Progenitor cell of endocrine pancreas (in vitro differentiated cells): Measurements from ENCODE around the gene PHKB. TPM values are rescaled to one million over a fixed set of nuclear protein-coding genes. Genes with fewer than 3 reads are reported as not detected.

Experiments
- DNase-seq: peaks from one replicate; pipeline ENCODE4 v3.0.0; 2021; ENCODE audit warnings: low spot score; ENCODE audit not compliant: unreplicated experiment
- H3K27ac Mint-ChIP-seq: 2 replicates; pipeline ENCODE4 v1.8.0; 2021; ENCODE audit warnings: mild to moderate bottlenecking, moderate library complexity, mixed read lengths
- H3K27me3 Mint-ChIP-seq: 2 replicates; pipeline ENCODE4 v1.8.0; 2021; ENCODE audit warnings: mixed read lengths
- H3K36me3 Mint-ChIP-seq: 2 replicates; pipeline ENCODE4 v1.8.0; 2022; ENCODE audit warnings: mixed read lengths; ENCODE audit not compliant: insufficient read depth
- H3K4me1 Mint-ChIP-seq: 2 replicates; pipeline ENCODE4 v1.8.0; 2021; ENCODE audit warnings: low read depth, mixed read lengths
- H3K4me3 Mint-ChIP-seq: 2 replicates; pipeline ENCODE4 v1.8.0; 2021; ENCODE audit warnings: low read depth, mild to moderate bottlenecking, moderate library complexity, mixed read lengths
- H3K9me3 Mint-ChIP-seq: 2 replicates; pipeline ENCODE4 v1.8.0; 2021; ENCODE audit warnings: low read depth, mixed read lengths
- CTCF ChIP-seq: fragments of 200-600 bp; sonication (generic); IDR thresholded peaks from one replicate; pipeline ENCODE4 v1.5.0; 2021; ENCODE audit warnings: antibody characterized with exemption, mild to moderate bottlenecking; ENCODE audit not compliant: unreplicated experiment
- total RNA-seq: library from RNA; stranded (reverse); gene quantifications from 2 replicates; pipeline ENCODE4 v1.2.1, GENCODE V29; 2021

The PHKB gene
- total RNA-seq, 1 donor from 2014 or later: 94.1 TPM

DNA sequence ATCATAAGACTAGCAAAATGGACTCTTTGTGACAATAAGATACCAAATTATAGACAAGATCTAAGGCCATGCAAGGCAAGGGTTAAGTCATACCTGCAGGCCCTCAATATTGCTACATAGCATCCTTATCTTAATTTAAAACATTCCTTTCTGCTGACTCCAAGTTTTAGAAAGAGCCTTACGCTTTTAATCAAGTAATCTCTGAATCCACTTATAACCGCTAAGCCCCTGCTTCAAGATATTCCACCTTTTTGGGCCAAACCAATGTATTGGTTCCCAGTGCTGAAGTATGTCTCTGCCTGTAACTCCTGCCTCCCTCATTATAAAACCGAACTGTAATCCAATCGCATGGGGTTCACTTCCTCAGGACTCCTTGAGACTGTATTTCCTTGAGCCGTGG lies 255.4 kb downstream of the PHKB start:
- Mint-ChIP-seq H3K36me3 (no peaks in the 10 kb centered on the region), H3K4me1 (peaks cover 9% of the 10 kb centered on the region), H3K27ac (no peak overlapping the region), H3K27me3 (no peaks in the 10 kb centered on the region), H3K9me3 (no peaks in the 10 kb centered on the region), H3K4me3 (no peak overlapping the region)
- TF ChIP-seq CTCF: no peak
- DNase-seq: no peak

- peaks cover 5% of the 10 kb centered on the region for H3K4me1 Mint-ChIP-seq
Measured at GRCh38 chr16:47719713-47720112, 258.6 kb downstream of the PHKB start.

DNA sequence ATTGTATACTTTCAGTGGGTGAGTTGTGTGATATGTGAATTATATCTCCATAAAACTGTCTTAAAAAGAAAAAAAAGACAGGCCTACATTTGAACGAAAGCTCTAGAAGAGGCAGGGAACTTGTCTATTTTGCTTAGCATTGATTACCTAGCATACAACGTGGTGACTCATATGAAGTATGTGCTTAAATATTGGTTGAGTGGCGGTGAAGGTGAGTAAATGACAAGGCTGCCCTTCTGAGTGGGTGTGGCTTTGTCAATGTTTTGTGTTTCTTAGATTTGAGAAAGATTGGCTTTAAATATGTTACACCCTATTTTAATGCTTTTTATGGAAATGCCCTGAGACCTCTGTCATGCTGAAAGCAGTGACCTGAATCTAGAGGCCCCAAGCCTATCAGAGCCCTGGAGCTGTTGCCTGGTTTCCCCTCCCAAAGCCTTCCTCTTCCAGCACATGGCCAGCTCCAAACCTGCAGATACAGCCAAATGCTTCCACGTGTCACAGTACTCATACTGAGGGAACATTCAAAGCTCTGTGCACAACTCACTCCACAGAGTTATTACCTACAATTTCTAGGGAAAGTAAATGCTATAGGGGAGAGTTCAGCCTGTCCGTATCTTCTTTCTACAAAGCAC lies 260.0 kb downstream of the PHKB start:
- Mint-ChIP-seq H3K4me1 (peaks cover 4% of the 10 kb centered on the region), H3K27me3 (no peaks in the 10 kb centered on the region), H3K27ac (no peak overlapping the region), H3K4me3 (no peak overlapping the region), H3K36me3 (no peaks in the 10 kb centered on the region), H3K9me3 (no peaks in the 10 kb centered on the region)
- DNase-seq: no peak
- no peak for TF ChIP-seq CTCF

More at GRCh38 chr16:47719713-47720112, 258.6 kb downstream of the PHKB start:
- Mint-ChIP-seq H3K27me3 (no peaks in the 10 kb centered on the region), H3K27ac (no peak overlapping the region), H3K36me3 (no peaks in the 10 kb centered on the region), H3K4me3 (no peak overlapping the region), H3K9me3 (no peaks in the 10 kb centered on the region)
- no peak for DNase-seq
- no peak for TF ChIP-seq CTCF

DNA sequence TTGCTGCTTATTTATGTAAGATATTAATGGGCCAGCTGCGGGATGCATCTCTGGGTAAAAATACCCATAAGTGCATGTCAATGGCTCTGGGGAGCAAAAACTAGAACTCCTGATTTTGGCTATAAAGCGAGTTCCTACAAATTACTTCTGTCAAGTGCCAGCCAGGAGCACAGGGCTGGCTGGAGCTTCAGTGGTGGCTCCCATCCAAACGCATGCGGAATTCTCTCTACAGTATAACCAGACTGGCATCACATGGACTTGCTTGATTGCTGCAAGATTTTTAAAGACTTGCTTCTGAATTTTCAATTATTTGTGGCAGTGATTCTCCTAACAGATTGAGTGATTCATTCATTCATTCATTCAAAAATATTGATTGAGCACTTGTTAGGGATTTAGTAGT lies 260.9 kb downstream of the PHKB start:
- Mint-ChIP-seq H3K27ac (no peak overlapping the region), H3K27me3 (no peaks in the 10 kb centered on the region), H3K9me3 (no peaks in the 10 kb centered on the region), H3K4me1 (peaks cover 4% of the 10 kb centered on the region), H3K4me3 (no peak overlapping the region), H3K36me3 (no peaks in the 10 kb centered on the region)
- no peak for TF ChIP-seq CTCF
- no peak for DNase-seq

GRCh38 chr16:47724115-47724785 lies 263.1 kb downstream of the PHKB start:
- Mint-ChIP-seq H3K27ac (no peak overlapping the region), H3K4me3 (no peak overlapping the region), H3K4me1 (peaks cover 4% of the 10 kb centered on the region), H3K9me3 (no peaks in the 10 kb centered on the region), H3K27me3 (no peaks in the 10 kb centered on the region), H3K36me3 (no peaks in the 10 kb centered on the region)
- DNase-seq: no peak
- TF ChIP-seq CTCF: no peak
